ENCODE data around the gene PLLP.

PLLP gene

GRCh38 chr16:57253466-57253865 is 31.0 kb downstream of the PLLP start:
- peak; percentile 16 for DNase-seq

DNA sequence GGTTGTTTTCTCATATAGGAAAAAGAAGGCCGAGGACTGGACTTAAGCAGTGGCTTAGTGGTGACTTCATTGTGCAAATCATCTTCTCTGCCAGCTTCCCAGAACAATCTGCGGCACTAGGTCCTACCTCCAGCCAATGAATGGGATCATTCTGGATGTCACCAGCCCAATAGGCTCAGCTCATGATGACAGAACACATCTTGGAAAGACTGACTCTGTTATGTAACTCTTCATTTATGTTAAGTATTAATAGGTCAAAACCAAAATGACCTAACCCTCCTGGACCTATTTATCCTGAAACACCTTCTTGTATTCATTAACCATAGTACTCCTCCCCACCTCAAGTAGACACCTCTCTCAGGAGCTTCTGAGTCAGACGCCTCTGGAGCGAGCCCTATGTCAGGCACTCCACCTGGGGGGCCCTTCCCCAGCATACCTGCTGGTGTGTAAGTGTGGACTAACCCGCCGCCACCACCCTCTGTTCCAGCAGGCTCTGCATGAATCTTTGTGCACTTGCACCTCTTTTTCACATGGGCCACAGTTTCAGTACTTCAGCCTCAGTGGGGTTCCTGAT is 32.2 kb downstream of the PLLP start:
- no peak for DNase-seq

GRCh38 chr16:57251352-57251751 is 33.1 kb downstream of the PLLP start:
- no peak for DNase-seq

GRCh38 chr16:57245472-57246113 is 38.9 kb downstream of the PLLP start:
- DNase-seq, result no peak

GRCh38 chr16:57244767-57245471 is 39.6 kb downstream of the PLLP start, which contains the start of gene ARL2BP:
Gene ARL2BP, plus strand, starts transcription at chr16:57245259. Its CDS starts 109 bp downstream, at chr16:57245368.
- DNase-seq, result peak; percentile 99

DNA sequence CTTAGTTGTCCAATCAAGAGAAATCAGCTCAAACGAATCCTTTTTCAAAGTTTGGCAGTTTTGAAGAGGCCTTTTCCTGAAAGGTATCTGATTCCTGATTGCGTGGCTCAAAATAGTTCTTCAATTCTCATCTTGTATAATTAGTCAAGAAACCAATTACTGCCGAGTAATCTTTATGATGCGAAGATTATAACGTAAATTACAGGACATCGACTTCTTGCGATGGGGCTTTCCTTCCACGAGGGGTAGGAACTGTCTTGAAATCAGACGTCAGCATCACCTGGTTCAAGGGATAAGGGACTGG is 40.1 kb downstream of the PLLP start:
- no peak for DNase-seq

DNA sequence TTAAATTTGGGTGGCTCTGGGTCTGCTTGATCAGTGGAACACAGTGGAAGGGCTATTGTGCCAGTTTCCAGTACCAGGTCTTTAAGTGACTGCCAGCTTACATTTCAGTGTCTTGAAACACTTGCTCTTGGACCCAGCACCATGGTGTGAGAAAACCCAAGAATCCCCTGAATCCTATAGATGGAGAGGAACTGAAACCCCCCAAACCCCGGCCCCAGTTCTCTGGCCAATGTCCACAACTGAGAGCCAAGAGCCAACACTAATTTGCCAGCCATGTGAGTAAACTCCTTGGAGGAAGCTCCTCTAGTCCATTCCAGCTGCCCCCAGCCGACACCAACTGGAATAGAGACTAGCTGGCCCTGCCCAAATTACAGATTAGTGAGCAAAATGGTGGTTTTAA is 41.8 kb downstream of the PLLP start:
- no peak for DNase-seq

GRCh38 chr16:57240851-57241250 is 43.6 kb downstream of the PLLP start:
- no peak for DNase-seq

DNA sequence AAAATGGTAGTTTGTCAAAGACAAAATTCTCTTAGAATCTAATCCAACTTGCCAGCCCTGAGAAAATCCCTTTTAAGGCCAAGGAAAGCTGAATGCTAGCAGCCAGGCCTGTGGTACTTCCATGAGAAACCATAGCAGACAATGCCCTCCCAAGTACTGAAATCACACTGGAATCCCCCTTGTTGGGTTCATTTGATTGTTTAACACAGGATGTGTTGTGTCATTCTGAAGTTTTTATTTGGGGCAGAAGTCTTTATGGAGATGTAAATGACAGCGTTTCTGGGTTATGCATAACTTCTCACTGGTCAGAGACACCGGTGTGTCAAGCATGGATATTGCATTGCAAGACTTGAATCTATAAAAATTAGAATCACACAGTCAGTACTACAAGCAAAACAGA is 45.4 kb downstream of the PLLP start:
- DNase-seq, result no peak

GRCh38 chr16:57238682-57239081 is 45.8 kb downstream of the PLLP start:
- DNase-seq, result no peak

DNA sequence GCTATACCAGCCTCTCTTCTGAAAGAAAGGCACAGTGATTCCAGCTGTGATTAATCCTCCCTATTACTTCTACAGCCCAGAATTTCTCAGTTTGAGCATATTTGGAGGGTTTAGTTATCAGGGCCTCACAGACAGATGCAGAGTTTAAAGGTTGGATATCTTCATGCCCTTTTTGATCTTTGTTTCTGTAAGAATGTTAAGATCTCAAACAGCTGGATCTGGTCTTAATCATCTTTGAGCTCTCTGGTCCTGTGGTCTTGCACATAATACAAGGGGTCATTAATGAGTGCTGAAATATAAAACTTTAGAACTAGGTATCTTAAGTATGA is 48.5 kb downstream of the PLLP start:
- DNase-seq, result no peak

DNA sequence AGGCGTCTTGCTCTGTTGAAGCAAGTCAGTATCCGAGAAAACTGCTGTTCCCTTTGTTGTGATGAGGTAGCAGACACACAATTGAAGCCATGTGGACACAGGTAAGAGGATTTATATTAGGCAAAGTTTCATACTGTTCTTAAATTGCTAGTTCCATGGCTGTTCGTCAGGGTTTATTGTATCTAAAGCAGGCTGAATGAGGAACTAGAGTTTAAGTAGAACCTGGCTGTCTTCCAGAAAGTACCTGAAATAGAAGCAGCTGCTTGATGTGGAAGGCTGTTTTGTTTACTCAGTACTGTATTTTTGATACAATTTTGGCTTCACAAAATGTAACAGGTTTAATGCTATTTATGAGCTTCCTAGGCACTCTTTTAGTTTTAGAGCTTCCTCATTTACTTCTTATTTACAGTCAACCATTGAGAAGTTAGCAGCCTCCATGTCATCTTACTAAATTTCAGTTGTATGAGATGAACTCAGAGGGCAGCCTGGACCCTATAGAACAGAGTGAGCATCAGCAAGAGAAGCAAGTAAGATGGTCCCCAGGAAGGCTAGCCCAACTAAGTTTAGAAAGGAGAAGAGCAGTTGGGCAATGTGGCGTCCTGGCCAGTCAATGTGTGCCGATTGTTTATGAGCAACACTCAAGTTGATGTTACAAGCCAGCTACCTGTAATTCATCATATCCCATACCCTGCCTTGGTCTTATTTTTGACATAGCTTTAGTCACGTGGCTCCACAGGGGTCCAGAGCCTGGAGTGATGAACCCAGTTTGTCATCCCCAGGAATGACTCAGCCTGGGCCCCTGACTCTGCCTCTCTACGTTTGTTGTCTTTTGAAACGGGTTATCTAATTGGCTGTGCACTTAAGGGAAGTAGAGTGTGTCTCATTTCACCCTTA is 49.1 kb downstream of the PLLP start:
- DNase-seq, result no peak

DNA sequence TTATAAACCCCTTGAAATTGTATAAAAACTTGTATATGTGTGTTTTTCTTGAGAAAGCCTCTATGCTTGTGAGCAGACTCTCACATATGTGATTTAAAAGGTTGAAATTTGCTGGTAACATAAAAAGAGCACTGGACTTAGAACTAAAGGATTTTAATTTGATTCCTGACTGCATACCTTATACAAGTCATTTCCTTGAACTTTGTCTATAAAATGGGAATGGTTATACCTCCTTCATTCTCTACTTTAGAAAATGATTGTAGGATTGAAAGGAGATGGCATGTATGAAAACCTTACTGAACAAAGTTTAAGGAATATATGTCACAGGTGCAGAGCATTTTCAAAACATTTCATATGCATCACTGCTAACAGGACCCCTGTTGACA is 49.8 kb downstream of the PLLP start:
- DNase-seq, result no peak

- no peak for DNase-seq
Observed at GRCh38 chr16:57233944-57234706, 50.3 kb downstream of the PLLP start.

- DNase-seq, result no peak
Observed at GRCh38 chr16:57231821-57232350, 52.6 kb downstream of the PLLP start.

- DNase-seq, result no peak
Observed at GRCh38 chr16:57229079-57229478, 55.4 kb downstream of the PLLP start.

DNA sequence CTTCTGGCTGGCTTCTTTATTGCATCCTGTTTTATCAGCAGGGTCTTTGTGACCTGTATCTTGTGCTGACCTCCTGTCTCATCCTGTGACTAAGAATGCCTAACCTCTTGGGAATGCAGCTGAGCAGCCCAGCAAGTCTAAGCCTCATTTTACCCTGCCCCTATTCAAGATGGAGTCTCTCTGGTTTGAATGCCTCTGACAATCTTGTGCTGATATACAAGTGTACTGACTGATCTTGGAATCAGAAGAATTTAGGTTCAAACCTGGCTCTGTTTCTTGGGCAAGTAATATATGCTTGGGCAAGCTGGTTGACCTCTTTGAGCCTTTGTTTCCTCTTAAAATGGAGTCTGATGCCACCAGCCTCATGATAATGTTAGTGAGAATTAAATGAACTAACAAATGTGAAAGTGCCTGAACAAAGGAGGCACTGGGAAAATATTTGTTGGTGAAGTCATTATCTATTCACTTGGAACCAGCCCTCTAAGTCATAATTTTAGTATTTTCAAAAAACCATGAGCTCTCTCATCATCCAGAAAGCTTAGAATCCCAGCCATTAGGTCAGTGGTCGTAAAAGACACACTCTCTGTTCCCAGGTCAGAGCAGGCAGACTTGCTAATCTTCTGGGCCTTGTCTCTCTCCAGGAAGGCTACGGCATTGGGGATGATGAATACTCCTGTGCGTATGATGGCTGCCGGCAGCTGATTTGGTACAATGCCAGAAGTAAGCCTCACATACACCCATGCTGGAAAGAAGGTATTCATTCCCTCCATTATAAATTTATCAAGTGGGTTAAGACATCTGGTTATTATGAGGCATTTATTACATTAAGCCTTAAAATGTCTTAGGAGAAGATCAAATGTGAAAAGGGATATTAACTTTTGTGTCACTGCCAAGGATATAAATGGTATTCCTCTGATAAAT is 57.5 kb downstream of the PLLP start:
- no peak for DNase-seq

DNA sequence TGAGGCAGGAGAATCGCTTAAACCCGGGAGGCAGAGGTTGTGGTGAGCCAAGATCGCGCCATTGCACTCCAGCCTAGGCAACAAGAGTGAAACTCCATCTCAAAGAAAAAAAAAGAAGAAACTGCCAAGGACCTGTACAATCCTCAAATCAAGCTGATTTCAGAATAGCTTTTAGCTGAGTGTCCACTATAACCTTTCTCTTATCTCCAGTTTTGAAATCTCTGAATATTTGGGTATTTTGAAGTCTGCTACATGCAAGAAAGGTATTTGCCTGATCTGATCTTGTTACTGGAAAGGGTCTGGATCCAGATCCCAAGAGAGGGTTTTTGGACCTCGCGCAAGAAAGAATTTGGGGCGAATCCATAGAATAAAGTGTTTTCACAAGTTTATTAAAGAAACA is 58.5 kb downstream of the PLLP start:
- DNase-seq, result no peak

DNA sequence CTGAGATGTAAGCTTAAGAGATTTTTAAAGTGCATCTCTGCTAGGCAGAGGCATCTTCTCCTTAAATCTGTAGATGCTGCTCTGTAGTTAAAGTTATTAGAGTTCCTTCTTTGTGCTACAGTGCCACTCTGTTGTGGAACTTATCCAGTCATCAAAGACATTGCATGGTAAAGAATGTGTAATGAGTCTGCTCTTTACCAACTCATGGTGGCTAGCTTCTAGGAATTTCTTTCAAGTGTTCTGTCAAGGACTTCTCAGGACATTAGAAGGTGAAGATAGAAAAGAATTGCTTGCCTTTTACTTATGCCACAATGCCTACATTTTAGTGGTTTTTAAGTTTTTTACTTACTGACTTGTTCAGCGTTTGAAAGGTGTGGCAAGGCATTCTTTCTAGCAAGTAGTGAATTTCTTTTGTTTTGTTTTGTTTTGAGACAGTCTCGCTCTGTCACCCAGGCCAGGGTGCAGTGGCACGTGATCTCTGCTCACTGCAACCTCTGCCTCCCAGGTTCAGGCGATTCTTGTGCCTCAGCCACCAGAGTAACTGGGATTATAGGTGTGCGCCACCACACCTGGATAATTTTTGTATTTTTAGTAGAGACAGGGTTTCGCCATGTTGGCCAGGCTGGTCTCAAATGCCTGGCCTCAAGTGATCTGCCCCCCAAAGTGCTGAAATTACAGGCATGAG is 59.7 kb downstream of the PLLP start:
- no peak for DNase-seq

- DNase-seq, result no peak
Observed at GRCh38 chr16:57223057-57223456, 61.4 kb downstream of the PLLP start.

DNA sequence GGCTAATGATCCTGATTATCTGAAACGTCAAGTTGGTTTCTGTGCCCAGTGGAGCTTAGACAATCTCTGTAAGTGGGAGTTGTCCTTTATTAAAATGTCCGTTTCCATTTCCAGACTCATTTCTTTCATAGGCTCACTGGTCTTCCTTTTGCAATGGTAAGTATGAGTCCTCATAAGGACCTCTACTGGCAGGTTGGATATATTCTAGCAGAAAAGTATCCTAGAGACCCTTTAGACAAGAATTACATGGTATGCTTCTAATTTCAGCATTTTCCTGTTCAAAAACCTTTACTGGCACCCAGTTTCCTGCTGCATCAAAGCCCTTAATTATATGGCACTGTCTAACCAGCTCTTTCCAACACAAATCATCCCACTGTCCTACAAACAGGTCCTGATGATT is 67.5 kb downstream of the PLLP start:
- no peak for DNase-seq
